ENCODE results near the gene NFIA.

Gene NFIA

GRCh38 chr1:61109910-61110309 lies 27.5 kb downstream of the NFIA start:
- DNase-seq: no peak
- no peaks in the 10 kb centered on the region for H3K9me3 ChIP-seq (replicated peaks; ENCODE audit: insufficient read depth, low read length)
- no peaks in the 10 kb centered on the region for H3K27me3 ChIP-seq (replicated peaks; ENCODE audit: insufficient read depth, low read length)
- no peak overlapping the region for H3K4me2 ChIP-seq (ENCODE audit: low read depth, low read length)
- no peaks in the 10 kb centered on the region for H3K4me1 ChIP-seq (ENCODE audit: low read length)
- H4K20me1 ChIP-seq (ENCODE audit: insufficient read depth, low read length): no peaks in the 10 kb centered on the region
- H3K4me3 ChIP-seq (ENCODE audit: low read length): no peak overlapping the region
- no peaks in the 10 kb centered on the region for H3K9me2 ChIP-seq (replicated peaks; ENCODE audit: insufficient read depth, low read length)
- no peaks in the 10 kb centered on the region for H3K36me3 ChIP-seq (replicated peaks; ENCODE audit: insufficient read depth, low read length)
- H3K79me2 ChIP-seq (ENCODE audit: low read length): no peaks in the 10 kb centered on the region
- no peak overlapping the region for H3K9ac ChIP-seq (ENCODE audit: low read length)
- no peak overlapping the region for H3K27ac ChIP-seq (ENCODE audit: low read length)
- TF ChIP-seq EZH2phosphoT487 (IDR thresholded peaks at IDR 0.05; ENCODE audit: low read length) (no peak), EZH2 (optimal IDR thresholded peaks at IDR 0.05; ENCODE audit: low read depth, low read length) (no peak), CTCF (IDR thresholded peaks at IDR 0.05; ENCODE audit: low read length) (no peak)
- H2AFZ ChIP-seq (ENCODE audit: low read length): no peak overlapping the region
- no peaks in the 10 kb centered on the region for H3F3A ChIP-seq (ENCODE audit: insufficient read depth, low read length)

- no peak overlapping the region for H3K27ac ChIP-seq (ENCODE audit: low read length)
- H3K27me3 ChIP-seq (replicated peaks; ENCODE audit: insufficient read depth, low read length): no peaks in the 10 kb centered on the region
- no peak overlapping the region for H3K4me2 ChIP-seq (ENCODE audit: low read depth, low read length)
- H3F3A ChIP-seq (ENCODE audit: insufficient read depth, low read length): no peaks in the 10 kb centered on the region
- no peaks in the 10 kb centered on the region for H3K4me1 ChIP-seq (ENCODE audit: low read length)
- no peak for TF ChIP-seq CTCF (IDR thresholded peaks at IDR 0.05; ENCODE audit: low read length)
- TF ChIP-seq EZH2phosphoT487 (IDR thresholded peaks at IDR 0.05; ENCODE audit: low read length): no peak
- no peak for TF ChIP-seq EZH2 (optimal IDR thresholded peaks at IDR 0.05; ENCODE audit: low read depth, low read length)
- no peaks in the 10 kb centered on the region for H3K36me3 ChIP-seq (replicated peaks; ENCODE audit: insufficient read depth, low read length)
- H4K20me1 ChIP-seq (ENCODE audit: insufficient read depth, low read length): no peaks in the 10 kb centered on the region
- H3K4me3 ChIP-seq (ENCODE audit: low read length): no peak overlapping the region
- H3K9ac ChIP-seq (ENCODE audit: low read length): no peak overlapping the region
- no peak overlapping the region for H2AFZ ChIP-seq (ENCODE audit: low read length)
- H3K79me2 ChIP-seq (ENCODE audit: low read length): no peaks in the 10 kb centered on the region
- no peaks in the 10 kb centered on the region for H3K9me2 ChIP-seq (replicated peaks; ENCODE audit: insufficient read depth, low read length)
- no peak for DNase-seq
- H3K9me3 ChIP-seq (replicated peaks; ENCODE audit: insufficient read depth, low read length): no peaks in the 10 kb centered on the region
Observed at GRCh38 chr1:61110554-61110953, 28.2 kb downstream of the NFIA start.

GRCh38 chr1:61111084-61112004 lies 29.0 kb downstream of the NFIA start:
- no peak overlapping the region for H3K27ac ChIP-seq (ENCODE audit: low read length)
- DNase-seq: no peak
- no peak overlapping the region for H3K4me2 ChIP-seq (ENCODE audit: low read depth, low read length)
- H3K27me3 ChIP-seq (replicated peaks; ENCODE audit: insufficient read depth, low read length): no peaks in the 10 kb centered on the region
- H3K4me3 ChIP-seq (ENCODE audit: low read length): no peak overlapping the region
- no peaks in the 10 kb centered on the region for H4K20me1 ChIP-seq (ENCODE audit: insufficient read depth, low read length)
- no peaks in the 10 kb centered on the region for H3K9me2 ChIP-seq (replicated peaks; ENCODE audit: insufficient read depth, low read length)
- H2AFZ ChIP-seq (ENCODE audit: low read length): no peak overlapping the region
- H3K36me3 ChIP-seq (replicated peaks; ENCODE audit: insufficient read depth, low read length): no peaks in the 10 kb centered on the region
- H3K4me1 ChIP-seq (ENCODE audit: low read length): no peaks in the 10 kb centered on the region
- H3F3A ChIP-seq (ENCODE audit: insufficient read depth, low read length): no peaks in the 10 kb centered on the region
- no peak overlapping the region for H3K9ac ChIP-seq (ENCODE audit: low read length)
- no peaks in the 10 kb centered on the region for H3K79me2 ChIP-seq (ENCODE audit: low read length)
- no peak for TF ChIP-seq EZH2 (optimal IDR thresholded peaks at IDR 0.05; ENCODE audit: low read depth, low read length)
- TF ChIP-seq CTCF (IDR thresholded peaks at IDR 0.05; ENCODE audit: low read length): no peak
- no peak for TF ChIP-seq EZH2phosphoT487 (IDR thresholded peaks at IDR 0.05; ENCODE audit: low read length)
- no peaks in the 10 kb centered on the region for H3K9me3 ChIP-seq (replicated peaks; ENCODE audit: insufficient read depth, low read length)
